Esophagus squamous epithelium (tissue), 4 donors: ENCODE results near the gene ADAMTS1.

ENCODE experiments used
- POLR2A ChIP-seq, 4 donors: fragments of 450-650 bp; IDR thresholded peaks; one replicate each; pipeline ENCODE4 v1.6.1; 2017; ENCODE audit warnings: antibody characterized with exemption in 4 of 4, mild to moderate bottlenecking in 4 of 4, moderate library complexity in 3 of 4
- TF ChIP-seq, protein P1 (sequence below), 6 experiments: fragments of 450-650 bp in 4 of 6; fragments of 200-600 bp in 2 of 6; sonication (generic) in 2 of 6; IDR thresholded peaks; one replicate each; pipeline ENCODE4 v1.5.1; 2016 to 2019; ENCODE audit warnings: antibody characterized with exemption in 6 of 6, mild to moderate bottlenecking in 4 of 6, moderate library complexity in 4 of 6

GRCh38 chr21:26832546-26832945 is 12.7 kb downstream of the ADAMTS1 start:
- TF ChIP-seq POLR2A (IDR thresholded peaks at IDR 0.05), result no peak
- TF ChIP-seq, protein P1, sequence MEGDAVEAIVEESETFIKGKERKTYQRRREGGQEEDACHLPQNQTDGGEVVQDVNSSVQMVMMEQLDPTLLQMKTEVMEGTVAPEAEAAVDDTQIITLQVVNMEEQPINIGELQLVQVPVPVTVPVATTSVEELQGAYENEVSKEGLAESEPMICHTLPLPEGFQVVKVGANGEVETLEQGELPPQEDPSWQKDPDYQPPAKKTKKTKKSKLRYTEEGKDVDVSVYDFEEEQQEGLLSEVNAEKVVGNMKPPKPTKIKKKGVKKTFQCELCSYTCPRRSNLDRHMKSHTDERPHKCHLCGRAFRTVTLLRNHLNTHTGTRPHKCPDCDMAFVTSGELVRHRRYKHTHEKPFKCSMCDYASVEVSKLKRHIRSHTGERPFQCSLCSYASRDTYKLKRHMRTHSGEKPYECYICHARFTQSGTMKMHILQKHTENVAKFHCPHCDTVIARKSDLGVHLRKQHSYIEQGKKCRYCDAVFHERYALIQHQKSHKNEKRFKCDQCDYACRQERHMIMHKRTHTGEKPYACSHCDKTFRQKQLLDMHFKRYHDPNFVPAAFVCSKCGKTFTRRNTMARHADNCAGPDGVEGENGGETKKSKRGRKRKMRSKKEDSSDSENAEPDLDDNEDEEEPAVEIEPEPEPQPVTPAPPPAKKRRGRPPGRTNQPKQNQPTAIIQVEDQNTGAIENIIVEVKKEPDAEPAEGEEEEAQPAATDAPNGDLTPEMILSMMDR (IDR thresholded peaks at IDR 0.05), result no peak
